Measurements from ENCODE around the gene NEDD4L.

NEDD4L gene

DNA sequence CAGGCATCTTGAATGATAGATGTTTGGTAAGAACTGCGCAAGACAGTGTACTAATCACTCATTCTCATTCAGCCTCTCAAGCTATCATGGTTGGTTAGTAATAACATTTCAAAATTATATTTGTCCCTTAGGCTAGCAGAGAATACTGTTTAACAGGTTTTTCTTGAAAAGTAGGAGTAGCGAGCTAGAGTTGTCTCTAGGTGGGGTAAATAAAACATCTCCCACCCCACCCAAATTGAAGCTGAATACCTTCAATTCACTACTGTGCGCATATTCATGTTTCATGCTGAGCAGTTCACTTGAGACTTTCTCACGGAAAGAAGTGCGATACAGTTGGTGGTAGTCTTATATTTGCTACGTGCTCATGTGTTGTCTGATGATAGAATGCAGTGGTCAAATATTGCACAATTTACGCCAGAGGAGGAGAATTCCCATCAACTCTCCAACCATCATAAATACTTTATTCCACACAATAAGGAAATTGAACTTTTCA is 49.3 kb downstream of the NEDD4L start:
- DNase-seq (ENCODE audit: low read depth in 3 of 3) = no peak

DNA sequence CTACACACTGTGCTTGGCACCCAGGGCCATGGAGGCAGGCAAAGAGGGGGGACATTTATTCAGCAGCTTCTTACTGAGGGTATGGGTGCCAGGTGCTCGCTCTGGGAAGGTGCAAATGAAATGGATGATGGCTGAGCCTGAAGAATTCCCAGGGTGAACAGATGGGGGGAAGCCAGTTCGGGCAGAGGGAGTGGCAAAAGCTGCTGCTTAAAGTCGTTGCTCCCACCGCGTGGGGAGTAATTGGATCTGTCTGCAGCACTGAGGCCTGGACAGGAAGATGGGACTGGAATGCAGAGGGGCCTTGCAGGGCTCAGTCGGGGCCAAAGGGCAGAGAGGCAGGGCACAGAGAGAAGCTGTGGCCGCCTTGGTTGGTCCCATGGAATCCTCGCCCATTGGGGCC is 51.2 kb downstream of the NEDD4L start:
- DNase-seq (ENCODE audit: low read depth in 3 of 3) = no peak

DNA sequence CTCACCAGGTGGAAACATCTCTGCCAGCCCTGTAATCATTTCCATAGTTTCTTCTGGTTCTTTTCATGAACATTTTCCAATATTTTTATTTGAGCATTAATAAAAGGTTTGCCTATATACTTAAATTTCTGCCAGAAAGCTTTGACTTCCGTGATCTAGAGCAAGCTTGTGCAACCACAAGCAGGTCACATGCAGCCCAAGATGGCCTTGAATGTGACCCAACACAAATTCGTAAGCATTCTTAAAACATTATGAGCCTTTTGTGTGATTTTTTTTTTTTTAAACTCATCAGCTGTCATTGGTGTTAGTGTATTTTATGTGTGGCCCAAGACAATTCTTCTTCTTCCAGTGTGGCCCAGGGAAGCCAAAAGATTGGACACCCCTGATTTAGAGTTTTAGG is 51.6 kb downstream of the NEDD4L start:
- DNase-seq (ENCODE audit: low read depth in 3 of 3) = no peak

DNA sequence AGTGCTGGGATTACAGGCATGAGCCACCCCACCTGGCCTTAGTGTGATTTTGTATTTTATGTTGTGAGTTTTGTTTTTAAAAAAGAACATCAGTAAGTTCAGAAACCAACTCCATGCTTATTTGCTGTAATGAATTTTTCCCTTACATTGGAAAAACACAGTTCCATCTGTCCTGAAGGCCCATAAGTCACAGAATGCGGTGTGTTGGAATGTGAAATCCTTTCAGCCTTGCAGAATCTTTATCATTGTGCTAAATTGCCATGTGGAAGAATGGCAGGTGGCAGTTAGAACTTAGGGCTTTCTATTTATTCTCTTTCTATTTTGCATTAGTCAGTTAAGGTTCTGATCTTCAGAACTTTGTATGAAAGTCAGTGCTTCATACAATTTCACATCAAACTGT is 52.6 kb downstream of the NEDD4L start:
- no peak for DNase-seq (ENCODE audit: low read depth in 3 of 3)

DNA sequence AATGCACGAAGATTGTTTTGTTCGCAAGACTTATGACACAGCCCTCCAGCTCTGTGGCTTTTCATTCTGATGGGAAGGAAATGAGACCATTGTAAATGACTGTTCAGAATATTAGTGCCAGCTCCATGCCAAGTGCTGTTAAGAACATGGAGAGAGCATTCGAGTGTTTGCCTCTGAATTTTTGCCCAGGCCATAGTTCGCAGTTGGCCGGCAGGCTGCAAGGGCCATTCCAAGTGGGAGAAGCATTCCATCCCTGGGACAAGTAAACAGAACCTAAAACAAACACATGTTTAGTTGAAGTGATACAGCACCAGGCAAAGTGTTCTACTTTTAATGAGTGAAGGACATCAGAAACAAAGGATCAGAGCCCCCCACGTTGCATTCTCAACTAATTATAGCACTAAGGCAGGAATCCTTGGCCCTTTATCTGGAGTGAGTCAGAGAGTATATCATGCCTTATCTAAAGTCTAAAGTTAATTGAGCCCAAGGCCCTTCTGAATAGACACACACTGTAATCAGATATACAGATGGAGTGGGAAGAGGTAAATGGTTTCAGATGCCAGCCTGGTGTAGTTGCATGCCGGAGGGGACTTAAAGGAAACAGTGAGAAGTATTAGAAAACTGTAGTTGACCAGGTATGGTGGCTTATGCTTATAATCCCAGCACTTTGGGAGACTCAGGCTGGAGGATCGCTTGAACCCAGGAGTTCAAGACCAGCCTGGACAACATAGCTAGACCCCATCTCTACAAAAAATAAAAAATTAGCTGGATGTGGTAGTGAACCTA is 53.3 kb downstream of the NEDD4L start:
- DNase-seq (ENCODE audit: low read depth in 3 of 3) = no peak

DNA sequence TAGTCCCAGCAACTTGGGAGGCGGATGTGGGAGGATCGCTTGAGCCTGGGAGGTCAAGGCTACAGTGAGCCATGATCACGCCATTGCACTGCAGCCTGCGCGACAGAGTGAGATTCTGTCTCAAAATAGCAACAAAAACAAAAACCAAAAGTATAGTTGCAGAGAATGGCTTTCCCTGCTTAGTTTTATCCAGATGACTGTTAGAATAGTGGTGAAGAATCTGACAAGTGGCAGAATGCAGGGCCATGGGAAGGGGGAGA is 53.8 kb downstream of the NEDD4L start:
- no peak for DNase-seq (ENCODE audit: low read depth in 3 of 3)

DNA sequence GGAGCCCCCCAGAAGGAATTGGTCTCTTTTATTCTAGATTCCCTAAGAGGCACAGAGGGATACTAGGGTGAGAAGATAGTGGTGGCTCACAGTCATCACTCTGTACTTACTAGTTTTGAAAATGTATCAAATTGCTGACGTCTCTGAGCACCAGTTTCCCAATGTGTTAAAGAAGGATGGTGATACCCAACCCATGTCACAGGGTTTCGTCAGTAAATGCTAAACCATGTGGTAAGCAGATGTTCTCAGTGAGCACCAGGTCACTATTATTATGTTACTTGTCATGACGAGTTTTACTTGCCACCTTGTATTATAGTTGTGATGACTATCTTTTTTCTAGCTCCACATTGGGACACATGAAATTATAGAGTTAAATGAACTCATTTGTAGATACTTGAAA is 54.7 kb downstream of the NEDD4L start:
- no peak for DNase-seq (ENCODE audit: low read depth in 3 of 3)

DNA sequence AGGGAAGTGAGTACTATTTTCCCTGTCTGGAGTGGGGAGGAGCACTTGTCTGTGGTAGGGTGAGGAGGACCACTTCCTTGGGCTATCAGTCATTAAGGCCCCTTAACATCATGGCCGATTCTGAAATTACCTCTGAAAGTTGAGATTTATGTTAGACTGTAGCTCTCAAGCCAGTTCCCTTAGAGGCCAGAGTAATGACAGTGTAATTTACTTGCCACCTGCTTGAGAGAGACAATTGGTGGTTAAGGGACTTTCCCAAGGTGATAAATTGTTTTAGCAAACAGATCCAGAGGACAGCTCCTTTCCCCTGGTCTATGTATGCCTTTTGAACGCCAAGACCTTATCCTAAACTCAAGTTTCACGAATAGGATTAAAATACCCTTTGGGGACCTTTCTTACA is 56.1 kb downstream of the NEDD4L start:
- no peak for DNase-seq (ENCODE audit: low read depth in 3 of 3)

DNA sequence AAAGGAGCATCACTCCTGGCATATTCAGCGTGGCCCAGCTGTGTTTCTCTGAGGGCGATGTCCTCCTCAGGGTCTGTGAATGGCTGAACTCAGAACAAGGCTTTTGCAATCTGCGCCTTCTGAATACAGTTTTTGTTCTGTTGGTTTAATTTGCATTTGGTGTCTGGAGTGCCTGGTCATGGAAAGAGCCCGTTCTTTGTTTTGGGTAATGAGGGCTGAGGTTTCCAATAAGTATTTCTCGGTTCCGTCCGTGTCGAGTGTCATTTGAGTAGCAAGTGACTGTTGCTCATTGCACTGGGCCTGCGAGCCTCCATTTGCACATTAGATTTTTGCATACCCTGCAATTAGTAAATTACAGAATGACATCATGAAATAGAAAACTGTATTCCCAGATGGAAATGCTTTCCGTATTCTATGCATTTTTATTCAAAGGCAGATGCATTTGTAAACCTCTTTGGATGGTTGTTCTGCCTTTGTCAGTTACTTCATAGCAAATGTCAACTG is 57.3 kb downstream of the NEDD4L start:
- no peak for DNase-seq (ENCODE audit: low read depth in 3 of 3)

DNA sequence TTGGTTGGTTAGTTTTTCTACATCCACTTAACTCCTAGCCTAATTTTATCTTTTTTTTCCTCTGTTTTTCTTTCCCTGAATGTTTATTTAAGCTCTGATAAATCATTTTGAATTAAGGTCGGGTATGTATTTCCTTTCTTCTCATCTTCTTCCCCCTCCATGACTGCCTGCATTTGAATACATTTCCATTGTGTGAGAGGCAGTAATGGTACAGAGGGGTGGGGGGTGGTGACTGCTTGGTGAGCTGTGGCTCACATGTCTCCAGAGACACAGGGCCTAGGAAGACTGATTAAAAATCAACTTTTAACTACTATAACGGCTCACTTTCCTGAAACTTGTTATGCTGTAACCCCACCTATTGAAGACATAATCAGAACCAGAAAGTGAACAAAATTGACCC is 58.0 kb downstream of the NEDD4L start:
- DNase-seq (ENCODE audit: low read depth in 3 of 3) = no peak

DNA sequence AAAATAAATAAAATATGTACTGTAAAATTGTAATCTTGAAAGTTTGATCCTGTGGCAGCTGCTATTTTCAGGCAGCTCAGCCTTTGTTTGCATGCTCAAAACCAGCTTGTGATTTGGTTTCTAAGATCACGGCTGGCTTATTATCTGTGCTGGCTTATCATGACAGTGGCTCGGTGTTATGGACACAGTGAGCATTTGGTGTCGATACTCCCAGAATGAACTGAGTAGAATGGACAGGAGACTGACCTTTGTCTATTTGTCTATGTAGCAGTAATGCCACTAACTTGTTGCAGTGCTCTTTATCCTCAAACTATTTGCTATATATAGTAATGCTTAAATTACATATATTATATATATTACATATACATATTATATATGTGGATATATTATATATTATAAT is 58.8 kb downstream of the NEDD4L start:
- DNase-seq (ENCODE audit: low read depth in 3 of 3) = no peak

DNA sequence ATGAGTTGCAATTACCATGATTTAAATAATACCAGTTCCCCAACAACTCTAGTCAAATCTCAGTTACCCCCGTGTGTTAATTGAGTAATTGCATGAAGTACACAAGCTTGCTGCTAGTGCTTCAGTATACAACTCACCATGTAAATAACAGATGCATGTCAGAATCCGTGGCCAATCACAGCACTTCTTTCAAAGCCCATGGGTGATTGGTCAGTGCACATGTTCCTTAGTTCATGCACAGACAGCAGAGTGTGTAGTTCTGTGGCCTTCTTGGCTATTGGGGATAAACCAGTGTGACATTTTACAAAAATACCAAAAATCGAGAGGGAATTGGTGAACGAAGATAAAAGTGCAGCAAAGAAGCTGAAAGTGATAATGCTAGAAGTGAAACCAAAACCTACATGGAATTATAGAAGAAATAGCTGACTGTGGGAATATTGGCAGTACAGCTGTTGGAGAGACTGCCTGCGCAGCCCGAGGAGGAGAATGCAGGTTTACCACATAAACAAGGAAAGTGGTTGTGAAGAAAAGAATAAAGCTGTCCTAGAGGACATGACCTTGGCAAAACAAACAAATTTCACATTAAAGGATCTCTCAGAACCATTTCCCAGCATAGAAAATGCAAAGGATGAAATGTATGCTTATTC is 59.4 kb downstream of the NEDD4L start:
- no peak for DNase-seq (ENCODE audit: low read depth in 3 of 3)

DNA sequence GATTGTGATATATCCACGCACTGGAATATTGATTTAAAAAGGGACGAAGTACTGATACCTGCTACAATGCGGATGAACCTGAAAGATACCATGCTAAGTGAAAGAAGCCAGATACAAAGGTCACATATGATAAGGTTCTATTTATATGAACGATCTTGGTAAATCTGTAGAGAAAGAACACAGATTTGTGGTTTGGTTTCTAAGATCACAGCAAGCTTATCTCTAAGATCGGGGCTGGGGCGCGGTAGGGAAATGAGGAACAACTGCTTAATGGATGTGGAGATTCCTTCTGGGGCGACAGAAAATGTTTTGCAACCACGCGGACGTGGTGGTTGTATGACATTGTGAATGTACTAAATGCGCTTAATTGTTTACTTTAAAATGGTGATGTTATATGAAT is 60.1 kb downstream of the NEDD4L start:
- no peak for DNase-seq (ENCODE audit: low read depth in 3 of 3)

DNA sequence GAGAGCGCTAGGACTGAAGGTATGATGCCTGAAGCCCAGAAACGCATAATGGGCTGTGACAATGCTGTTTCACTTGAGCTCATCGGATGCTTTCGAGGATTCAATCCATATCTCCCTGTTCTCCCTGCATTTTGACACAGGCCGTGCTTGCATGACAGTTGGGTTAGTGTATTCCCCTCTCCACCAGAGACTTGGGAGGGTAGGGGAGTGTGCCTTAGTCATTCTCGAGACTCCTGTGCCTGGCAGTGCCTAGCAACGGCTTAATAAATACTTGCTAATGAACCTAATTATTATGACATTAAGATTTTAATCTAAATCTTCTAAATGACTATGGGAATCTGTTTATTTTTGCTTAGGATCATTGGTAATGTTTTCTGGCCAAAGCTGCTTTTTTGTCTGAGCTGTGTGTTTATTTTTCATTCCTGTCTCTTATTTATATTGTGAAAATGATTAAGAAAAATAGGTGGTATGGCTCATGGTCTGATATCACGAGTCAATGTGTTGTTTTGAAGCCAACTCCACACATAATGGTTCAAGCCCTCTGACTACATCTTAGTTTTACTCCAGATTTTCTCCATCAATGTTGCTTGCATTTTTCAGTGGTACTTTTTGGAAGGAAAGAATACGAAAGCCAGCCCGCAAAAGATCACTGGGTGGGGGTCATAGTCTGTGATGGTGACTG is 61.3 kb downstream of the NEDD4L start:
- no peak for DNase-seq (ENCODE audit: low read depth in 3 of 3)

DNA sequence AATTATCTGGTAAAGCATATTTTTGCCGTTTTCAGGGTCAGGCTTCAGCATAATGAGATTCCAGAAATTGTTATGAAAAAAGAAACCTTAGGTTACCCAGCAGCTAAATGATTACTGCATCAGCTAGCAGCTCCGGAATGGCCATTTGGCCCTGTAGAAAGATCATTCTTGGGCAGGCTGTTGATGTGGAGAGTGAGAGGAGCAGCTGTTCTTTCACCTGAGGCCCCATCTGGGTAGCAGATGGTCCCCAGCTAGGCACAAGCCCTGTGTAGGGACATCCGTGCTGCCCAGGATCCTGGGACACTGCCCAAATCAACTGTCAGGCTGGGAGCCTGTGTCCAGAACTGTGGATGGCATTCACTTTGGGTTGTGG is 61.8 kb downstream of the NEDD4L start:
- no peak for DNase-seq (ENCODE audit: low read depth in 3 of 3)

DNA sequence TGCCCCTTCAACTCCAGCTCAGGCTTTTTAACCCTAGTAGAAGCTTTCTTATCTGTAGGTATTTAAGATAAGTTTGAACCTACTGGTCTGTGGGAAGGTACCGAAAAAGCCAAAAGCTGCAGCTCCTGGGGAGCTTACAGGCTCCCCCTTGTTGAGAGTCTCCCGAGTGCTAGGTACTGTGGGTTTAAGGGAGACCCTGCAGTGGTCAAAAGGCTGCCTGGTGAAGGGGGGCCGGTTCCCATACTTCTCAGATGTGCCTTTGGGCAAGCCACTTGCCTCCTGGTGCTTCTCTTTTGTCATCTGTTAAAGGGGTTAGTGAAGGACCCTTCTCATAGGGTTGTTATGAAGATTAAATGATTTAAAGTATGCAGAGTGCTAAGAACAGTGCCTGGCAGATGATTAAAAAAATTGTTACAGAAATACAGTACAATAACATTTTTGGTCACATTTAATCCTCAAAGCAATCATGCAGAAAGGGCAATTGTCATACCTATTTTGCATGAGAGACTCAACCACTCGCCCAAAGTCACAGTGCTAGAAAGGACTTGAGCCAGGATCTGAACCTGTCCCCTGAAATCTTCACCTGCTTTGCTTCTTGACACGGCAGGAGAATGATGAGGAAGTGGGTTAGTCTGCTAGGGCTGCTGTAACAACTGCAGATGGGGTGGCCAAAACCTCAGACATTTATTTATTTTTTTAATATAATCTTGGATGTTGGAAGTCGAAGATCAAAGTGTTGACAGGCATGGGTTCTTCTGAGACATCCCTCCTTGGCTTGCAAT is 62.5 kb downstream of the NEDD4L start:
- no peak for DNase-seq (ENCODE audit: low read depth in 3 of 3)

DNA sequence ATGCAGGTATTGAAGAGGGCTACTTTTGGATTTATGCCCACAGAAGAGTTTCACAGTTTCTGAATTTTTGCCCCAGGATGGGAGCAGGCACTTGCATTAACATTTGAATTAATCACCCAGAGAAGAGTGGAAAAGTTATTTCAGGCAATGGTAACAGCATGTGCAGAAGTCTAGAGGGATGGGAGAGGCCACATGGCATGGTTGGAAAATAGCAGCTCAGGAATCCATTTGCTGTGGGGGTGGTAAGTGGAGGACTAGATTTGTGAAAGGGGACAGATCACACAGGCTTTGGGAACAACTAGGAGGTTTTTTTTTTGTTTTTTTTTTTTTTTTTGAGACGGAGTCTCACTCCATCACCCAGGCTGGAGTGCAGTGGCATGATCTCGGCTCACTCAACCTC is 65.2 kb downstream of the NEDD4L start:
- DNase-seq (ENCODE audit: low read depth in 3 of 3) = no peak

DNA sequence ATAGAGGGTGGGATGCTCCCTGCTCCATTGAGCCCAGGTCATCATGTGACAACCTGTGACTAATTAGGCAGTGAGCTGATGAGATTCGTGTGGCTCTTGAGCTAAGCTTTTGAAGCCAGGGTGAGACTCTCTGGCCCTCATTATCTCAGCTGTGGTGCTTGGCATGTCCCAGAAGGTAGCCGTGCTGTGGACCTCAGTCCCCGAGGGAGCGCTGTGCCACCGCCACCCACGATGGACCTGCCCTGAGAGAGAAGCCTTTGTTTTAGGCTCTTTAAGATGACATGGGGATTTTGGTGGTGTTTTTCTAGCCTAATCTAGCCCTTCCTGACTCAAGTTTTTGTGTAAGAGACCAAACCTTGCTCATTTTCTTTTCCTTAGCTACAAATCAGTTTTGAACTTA is 66.4 kb downstream of the NEDD4L start:
- no peak for DNase-seq (ENCODE audit: low read depth in 3 of 3)

DNA sequence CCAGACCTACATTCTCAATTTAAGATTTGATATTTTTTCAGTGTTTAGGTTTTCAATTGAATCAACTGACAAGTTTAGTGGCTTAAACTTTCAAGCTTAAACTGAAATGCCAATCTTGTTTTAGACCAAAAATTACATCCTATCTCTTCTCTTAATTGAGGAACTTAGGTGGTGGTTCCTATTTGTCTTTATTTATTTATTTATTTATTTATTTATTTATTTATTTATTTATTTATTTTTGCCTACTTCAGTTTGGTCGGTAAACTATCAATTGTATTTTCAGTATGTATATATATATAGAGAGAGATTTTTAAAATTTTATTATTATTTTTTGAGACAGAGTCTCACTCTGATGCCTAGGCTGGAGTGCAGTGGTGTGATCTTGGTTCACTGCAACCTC is 68.1 kb downstream of the NEDD4L start:
- no peak for DNase-seq (ENCODE audit: low read depth in 3 of 3)

DNA sequence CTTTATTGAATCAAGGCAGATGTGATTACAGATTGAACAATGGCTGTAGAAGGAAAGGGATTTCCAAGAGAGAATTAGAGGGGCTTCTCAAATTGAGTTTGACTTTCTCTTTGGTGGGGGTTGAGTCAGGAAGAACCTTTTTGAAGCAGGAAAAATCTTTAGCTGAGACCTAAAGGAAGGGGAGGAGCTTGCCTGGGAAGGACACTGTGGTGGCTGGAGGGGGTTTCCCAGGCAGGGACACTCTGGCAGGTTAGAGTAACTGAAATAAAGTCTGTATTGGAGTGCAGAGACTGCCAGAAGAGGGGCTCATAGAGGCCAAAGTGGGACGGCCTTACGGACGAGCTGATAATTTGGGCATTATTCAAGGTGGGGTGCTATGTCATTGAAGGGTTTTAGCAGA is 69.3 kb downstream of the NEDD4L start:
- no peak for DNase-seq (ENCODE audit: low read depth in 3 of 3)

DNA sequence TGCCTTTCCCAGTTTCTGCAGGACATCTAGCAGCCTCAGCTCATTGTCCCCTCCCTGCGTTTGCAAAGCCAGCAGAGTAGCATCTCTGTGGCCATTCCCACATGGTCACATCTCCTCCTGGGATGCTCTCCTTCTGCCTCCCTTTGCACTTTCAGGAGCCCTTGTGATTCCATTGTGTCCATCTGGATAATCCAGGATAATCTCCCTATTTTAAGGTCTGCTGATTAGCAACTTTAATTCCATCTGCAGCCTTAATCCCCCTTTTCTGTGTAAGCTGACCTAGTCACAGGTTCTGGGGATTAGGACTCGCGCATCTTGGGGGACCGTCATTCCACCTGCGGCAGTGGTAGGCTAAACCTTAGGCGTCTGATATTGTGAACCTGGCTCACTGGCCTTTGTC is 70.7 kb downstream of the NEDD4L start:
- no peak for DNase-seq (ENCODE audit: low read depth in 3 of 3)

DNA sequence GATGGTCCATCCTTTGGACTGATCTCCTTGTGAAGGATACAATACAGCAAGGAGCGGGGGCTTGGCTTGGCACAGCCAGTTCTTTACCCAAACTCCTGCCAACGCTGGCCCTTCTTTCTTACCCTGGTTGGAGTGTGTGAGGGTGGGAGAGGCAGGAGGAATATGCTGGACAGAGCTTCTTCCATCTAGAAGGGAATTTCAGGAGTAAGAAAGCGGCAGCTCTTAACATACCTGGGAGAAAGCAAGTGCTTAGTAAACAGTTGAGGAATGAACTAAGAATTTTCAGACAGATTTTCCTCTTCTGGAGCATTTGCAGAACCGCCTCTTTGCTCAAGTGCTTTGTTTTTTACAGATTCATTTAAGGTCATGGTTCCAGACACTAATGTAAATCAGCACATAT is 72.8 kb downstream of the NEDD4L start:
- no peak for DNase-seq (ENCODE audit: low read depth in 3 of 3)

All from stimulated activated CD4-positive, alpha-beta T cell treated with anti-CD3 and anti-CD28 coated beads, TNF-alpha, amount 100 ng/mL, for 24 hours (primary cell).